ENCODE measurements around the gene ZNF44.

ZNF44 gene

DNA sequence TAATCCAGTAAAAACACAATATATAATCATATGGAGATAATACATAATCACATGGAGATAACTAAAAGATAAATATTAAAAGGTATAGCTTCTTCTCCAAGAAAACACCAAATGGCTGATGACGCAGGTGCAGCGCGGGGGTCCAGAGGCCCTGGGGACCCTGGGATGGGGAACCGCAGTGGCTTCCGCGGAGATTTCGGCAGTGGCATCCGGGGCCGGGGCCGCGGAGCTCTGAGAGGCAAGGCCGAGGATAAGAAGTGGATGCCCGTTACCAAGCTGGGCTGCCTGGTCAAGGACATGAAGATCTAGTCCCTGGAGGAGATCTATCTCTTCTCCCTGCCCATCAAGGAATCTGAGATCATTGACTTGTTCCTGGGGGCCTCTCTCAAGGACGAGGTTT is 10.5 kb downstream of the ZNF44 start:
- no peaks in the 10 kb centered on the region for H3K27me3 Mint-ChIP-seq (ENCODE audit: low read depth)
- peaks cover 51% of the 10 kb centered on the region for H3K9me3 Mint-ChIP-seq
- H3K36me3 Mint-ChIP-seq (ENCODE audit: low read depth) = peaks cover 62% of the 10 kb centered on the region
- H3K4me1 Mint-ChIP-seq (ENCODE audit: low read depth) = peaks cover 5% of the 10 kb centered on the region
- no peak overlapping the region for H3K4me3 Mint-ChIP-seq
- H3K27ac Mint-ChIP-seq = no peak overlapping the region

DNA sequence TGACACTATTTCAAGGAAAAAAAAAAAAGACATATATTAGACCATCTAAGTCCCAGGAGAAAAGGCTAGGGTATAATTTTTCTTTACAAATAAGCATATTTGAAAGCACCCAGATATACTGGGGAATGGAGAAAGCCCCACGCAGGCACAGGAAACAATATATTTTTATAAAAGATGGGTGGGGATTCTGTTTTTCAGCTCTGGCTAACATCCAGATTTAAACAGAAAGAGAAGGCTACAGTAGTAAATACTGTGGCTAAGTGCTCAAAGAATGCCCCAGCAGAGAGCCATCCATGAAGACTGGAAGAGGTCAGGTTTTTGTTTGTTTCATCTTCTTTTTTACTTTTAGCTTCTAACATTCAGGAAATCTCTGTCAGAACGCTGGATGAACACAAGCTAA is 16.0 kb downstream of the ZNF44 start:
- H3K4me3 Mint-ChIP-seq = no peak overlapping the region
- no peaks in the 10 kb centered on the region for H3K27me3 Mint-ChIP-seq (ENCODE audit: low read depth)
- no peak overlapping the region for H3K27ac Mint-ChIP-seq
- peaks cover 73% of the 10 kb centered on the region for H3K9me3 Mint-ChIP-seq
- H3K36me3 Mint-ChIP-seq (ENCODE audit: low read depth) = peaks cover 73% of the 10 kb centered on the region
- no peaks in the 10 kb centered on the region for H3K4me1 Mint-ChIP-seq (ENCODE audit: low read depth)

DNA sequence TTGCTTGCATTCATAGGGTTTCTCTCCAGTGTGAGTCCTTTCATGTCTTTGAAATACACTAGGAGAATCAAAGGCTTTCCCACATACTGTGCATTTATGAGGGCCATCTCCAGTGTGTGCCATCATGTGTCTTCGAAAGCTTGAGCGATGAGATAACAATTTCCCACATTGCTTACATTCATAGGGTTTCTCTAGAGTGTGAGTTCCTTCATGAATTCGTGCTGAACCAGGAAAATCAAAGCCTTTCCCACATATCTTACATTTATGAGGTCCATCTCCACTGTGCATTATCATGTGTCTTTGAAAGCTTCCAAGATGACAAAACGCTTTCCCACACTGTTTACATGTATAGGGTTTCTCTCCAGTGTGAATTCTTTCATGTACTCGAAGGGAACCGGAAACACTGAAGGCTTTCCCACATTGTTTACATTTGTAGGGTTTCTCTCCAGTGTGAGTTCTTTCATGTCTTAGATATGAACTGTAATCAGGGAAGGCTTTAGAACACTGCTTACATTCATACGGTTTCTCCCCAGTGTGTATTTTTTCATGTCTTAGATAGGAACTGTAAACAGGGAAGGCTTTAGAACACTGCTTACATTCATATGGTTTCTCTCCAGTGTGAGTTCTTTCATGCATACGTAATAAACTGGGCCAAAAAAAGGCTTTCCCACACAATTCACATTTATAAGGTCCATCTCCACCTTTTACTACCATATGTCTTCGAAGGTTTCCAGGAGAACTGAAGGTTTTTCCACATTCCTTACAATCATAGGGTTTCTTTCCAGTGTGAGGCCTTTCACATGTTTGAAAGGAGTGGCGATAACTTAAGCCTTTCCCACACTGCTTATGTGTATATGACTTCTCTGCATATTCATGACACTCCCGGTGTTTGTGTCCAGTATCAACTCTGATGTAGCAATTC is 21.4 kb downstream of the ZNF44 start:
- peaks cover 70% of the 10 kb centered on the region for H3K9me3 Mint-ChIP-seq
- no peak overlapping the region for H3K27ac Mint-ChIP-seq
- peaks cover 75% of the 10 kb centered on the region for H3K36me3 Mint-ChIP-seq (ENCODE audit: low read depth)
- H3K4me1 Mint-ChIP-seq (ENCODE audit: low read depth) = no peaks in the 10 kb centered on the region
- H3K27me3 Mint-ChIP-seq (ENCODE audit: low read depth) = no peaks in the 10 kb centered on the region
- no peak overlapping the region for H3K4me3 Mint-ChIP-seq

DNA sequence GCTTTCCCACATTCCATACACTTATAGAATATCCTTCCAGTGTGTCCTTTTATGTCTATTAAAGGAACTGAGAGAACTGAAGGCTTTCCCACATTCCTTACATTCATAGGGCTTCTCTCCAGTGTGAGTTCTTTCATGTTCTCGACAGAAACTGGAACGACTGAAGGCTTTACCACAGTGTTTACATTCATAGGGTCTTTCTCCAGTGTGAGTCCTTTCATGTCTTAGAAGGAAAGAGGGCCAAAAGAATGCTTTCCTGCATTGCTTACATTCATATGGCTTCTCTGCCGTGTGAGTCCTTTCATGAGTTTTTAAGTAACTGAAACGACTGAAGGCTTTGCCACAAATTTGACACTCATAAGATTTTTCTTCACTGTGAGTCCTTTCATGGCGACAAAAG is 22.3 kb downstream of the ZNF44 start:
- H3K27me3 Mint-ChIP-seq (ENCODE audit: low read depth) = no peaks in the 10 kb centered on the region
- H3K4me3 Mint-ChIP-seq = no peak overlapping the region
- no peaks in the 10 kb centered on the region for H3K4me1 Mint-ChIP-seq (ENCODE audit: low read depth)
- H3K27ac Mint-ChIP-seq = no peak overlapping the region
- peaks cover 71% of the 10 kb centered on the region for H3K9me3 Mint-ChIP-seq
- peaks cover 71% of the 10 kb centered on the region for H3K36me3 Mint-ChIP-seq (ENCODE audit: low read depth)

DNA sequence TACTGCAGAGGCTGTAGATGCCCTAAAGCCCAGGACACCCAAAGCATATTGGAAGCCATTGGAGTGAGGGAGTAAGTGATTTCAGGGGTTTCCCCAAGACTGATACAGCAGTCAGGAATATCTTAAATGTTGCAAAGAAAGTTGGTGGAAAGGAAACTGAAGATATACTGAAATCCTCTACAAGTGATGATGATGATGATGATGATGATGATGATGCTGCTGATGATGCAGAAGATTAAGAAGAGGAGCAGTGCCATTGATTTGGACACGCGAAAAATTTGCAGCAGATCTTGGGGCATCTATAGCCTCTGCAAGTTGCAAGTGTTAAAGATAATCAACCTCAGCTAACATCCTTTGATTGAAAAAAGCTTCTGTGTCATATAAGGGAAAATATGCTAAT is 23.8 kb downstream of the ZNF44 start:
- no peak overlapping the region for H3K4me3 Mint-ChIP-seq
- peaks cover 63% of the 10 kb centered on the region for H3K9me3 Mint-ChIP-seq
- no peak overlapping the region for H3K27ac Mint-ChIP-seq
- no peaks in the 10 kb centered on the region for H3K4me1 Mint-ChIP-seq (ENCODE audit: low read depth)
- H3K36me3 Mint-ChIP-seq (ENCODE audit: low read depth) = peaks cover 55% of the 10 kb centered on the region
- H3K27me3 Mint-ChIP-seq (ENCODE audit: low read depth) = no peaks in the 10 kb centered on the region

DNA sequence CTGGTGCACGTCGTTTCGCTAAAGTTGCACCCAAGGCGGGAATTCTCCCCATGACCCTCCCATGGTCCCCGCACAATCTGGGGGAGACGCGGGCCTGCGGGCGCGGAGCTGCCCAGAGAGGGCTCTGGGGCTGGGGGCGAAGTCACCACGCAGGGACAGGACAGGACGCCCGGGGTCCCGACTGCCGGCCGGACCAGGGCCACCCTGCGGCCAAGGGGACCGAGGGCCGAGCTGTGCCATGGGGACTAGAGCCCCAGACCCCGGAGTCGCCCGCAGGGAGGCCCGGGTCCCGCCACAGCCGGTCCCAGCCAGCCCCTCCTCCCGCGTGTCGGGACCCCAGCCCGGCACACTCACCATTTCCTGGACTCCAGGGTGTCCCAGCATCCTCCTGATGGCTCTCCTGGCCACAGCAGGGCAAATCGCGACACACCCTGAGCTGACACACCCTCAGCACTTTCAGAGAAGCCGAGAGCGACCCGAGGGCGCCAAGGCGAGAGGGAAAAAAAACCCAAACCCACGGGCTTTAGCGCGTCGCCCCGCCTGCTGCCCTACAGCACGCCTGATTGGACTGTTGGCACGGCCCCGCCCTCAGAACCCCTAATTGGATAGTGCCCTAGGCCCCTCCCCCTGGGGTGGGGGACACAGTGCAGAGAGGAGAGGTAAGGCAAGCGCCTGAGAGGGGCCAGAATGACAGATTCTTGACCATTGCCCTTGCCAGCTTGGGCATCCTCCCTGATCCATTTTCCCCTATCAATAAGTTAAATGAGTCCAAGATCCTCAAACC is 28.6 kb downstream of the ZNF44 start:
- H3K4me3 Mint-ChIP-seq = no peak overlapping the region
- H3K4me1 Mint-ChIP-seq (ENCODE audit: low read depth) = no peaks in the 10 kb centered on the region
- no peaks in the 10 kb centered on the region for H3K27me3 Mint-ChIP-seq (ENCODE audit: low read depth)
- peaks cover 18% of the 10 kb centered on the region for H3K36me3 Mint-ChIP-seq (ENCODE audit: low read depth)
- peaks cover 55% of the 10 kb centered on the region for H3K9me3 Mint-ChIP-seq
- no peak overlapping the region for H3K27ac Mint-ChIP-seq

DNA sequence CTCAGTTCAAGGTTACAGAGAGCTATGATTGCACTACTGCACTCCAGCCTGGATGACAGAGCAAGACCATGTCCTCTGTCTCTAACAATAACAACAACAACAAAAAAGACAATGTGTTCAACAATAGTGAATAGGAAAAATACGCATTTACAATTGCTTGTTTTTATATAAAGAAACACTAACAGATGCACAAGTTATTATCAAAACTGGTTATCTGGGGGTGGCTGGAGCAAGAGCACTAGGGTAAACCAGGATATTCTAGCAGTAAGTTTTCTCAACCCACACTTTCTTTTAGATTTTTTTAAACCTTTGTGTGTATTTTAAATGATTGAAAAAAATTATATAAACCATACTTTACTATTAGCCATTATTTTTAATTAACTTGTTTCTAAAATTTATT is 33.1 kb downstream of the ZNF44 start:
- Mint-ChIP-seq H3K9me3 (peaks cover 46% of the 10 kb centered on the region), H3K27ac (no peak overlapping the region), H3K27me3 (ENCODE audit: low read depth) (no peaks in the 10 kb centered on the region), H3K4me3 (no peak overlapping the region), H3K36me3 (ENCODE audit: low read depth) (no peaks in the 10 kb centered on the region), H3K4me1 (ENCODE audit: low read depth) (no peaks in the 10 kb centered on the region)

DNA sequence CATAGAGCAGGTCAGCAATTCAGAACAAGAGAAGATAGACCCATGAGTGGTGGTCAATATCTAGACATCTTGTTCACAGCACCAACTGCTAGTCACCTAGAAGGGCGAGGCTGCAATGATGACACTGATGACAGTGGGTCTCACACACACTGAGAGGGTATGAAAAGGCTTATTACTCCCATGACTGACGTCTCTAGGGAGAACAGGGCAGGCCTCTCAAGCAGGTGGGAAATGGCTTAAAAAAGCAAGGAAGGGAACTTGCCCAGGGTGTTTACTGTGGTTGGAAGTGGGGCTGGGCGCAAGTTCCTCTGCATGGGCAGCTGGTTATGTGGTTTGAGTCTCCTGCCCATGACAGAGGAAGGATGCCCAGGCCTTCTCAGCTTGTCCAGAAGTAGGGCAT is 33.8 kb downstream of the ZNF44 start:
- peaks cover 45% of the 10 kb centered on the region for H3K9me3 Mint-ChIP-seq
- no peak overlapping the region for H3K4me3 Mint-ChIP-seq
- no peaks in the 10 kb centered on the region for H3K27me3 Mint-ChIP-seq (ENCODE audit: low read depth)
- H3K4me1 Mint-ChIP-seq (ENCODE audit: low read depth) = no peaks in the 10 kb centered on the region
- no peaks in the 10 kb centered on the region for H3K36me3 Mint-ChIP-seq (ENCODE audit: low read depth)
- no peak overlapping the region for H3K27ac Mint-ChIP-seq

DNA sequence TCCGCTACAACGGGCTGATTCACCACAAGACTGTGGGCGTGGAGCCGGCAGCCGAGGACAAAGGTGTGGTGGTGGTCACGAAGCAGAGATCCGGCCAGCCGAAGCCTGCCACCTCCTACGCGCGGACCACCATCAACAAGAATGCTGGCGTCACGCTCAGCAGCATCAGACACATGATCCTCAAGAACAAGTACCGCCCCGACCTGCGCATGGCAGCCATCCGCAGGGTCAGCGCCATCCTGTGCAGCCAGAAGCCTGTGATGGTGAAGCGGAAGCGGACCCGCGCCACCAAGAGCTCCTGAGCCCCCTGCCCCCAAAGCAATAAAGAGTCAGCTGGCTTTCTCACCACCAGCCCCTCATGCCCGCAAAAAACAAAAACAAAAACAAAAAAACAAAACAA is 34.4 kb downstream of the ZNF44 start:
- no peak overlapping the region for H3K27ac Mint-ChIP-seq
- peaks cover 43% of the 10 kb centered on the region for H3K9me3 Mint-ChIP-seq
- H3K4me1 Mint-ChIP-seq (ENCODE audit: low read depth) = no peaks in the 10 kb centered on the region
- no peaks in the 10 kb centered on the region for H3K27me3 Mint-ChIP-seq (ENCODE audit: low read depth)
- no peaks in the 10 kb centered on the region for H3K36me3 Mint-ChIP-seq (ENCODE audit: low read depth)
- H3K4me3 Mint-ChIP-seq = no peak overlapping the region

DNA sequence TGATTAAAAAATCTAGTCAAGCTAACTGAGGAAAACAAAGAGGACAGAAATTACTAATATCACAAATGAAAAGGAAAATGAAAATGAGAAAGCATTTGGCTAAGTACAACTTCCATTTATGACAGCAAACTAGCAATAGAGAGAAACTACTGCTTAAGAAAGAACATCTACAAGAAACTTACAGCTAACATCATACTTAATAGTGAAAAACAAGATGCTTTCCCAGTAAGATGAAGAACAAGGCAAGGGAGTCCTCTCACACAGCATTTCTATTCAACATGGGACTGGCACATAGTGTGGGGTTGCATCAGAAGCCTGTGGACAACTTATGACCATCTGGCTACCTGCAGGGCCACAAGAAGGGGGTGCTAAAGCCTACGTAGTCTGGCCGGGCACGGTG is 39.3 kb downstream of the ZNF44 start:
- H3K4me1 Mint-ChIP-seq (ENCODE audit: low read depth) = no peaks in the 10 kb centered on the region
- H3K27me3 Mint-ChIP-seq (ENCODE audit: low read depth) = no peaks in the 10 kb centered on the region
- H3K9me3 Mint-ChIP-seq = peaks cover 45% of the 10 kb centered on the region
- peaks cover 10% of the 10 kb centered on the region for H3K36me3 Mint-ChIP-seq (ENCODE audit: low read depth)
- no peak overlapping the region for H3K27ac Mint-ChIP-seq
- H3K4me3 Mint-ChIP-seq = no peak overlapping the region

DNA sequence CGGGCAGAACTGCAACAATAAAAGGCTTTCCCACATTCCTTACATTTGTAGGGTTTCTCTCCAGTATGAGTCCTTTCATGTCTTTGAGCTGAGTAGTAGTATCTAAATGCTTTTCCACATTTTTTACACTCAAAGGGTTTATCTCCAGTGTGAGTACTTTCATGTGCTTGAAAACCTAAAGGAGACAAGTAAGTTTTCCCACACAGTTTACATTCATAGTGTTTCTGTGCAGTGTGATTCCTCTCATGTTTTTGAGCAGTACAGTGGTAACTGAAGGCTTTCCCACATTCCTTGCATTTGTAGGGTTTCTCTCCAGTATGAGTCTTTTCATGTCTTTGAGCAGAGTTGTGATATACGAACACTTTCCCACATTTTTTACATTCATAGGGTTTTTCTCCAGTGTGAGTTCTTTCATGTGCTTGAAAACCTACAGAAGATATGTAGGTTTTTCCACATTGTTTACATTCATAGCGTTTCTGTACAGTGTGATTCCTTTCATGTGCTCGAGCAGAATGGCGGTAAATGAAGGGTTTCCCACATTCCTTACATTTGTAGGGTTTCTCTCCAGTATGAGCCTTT is 47.0 kb downstream of the ZNF44 start:
- peaks cover 14% of the 10 kb centered on the region for H3K36me3 Mint-ChIP-seq (ENCODE audit: low read depth)
- H3K27ac Mint-ChIP-seq = no peak overlapping the region
- no peaks in the 10 kb centered on the region for H3K4me1 Mint-ChIP-seq (ENCODE audit: low read depth)
- no peak overlapping the region for H3K4me3 Mint-ChIP-seq
- H3K9me3 Mint-ChIP-seq = peaks cover 71% of the 10 kb centered on the region
- no peaks in the 10 kb centered on the region for H3K27me3 Mint-ChIP-seq (ENCODE audit: low read depth)

DNA sequence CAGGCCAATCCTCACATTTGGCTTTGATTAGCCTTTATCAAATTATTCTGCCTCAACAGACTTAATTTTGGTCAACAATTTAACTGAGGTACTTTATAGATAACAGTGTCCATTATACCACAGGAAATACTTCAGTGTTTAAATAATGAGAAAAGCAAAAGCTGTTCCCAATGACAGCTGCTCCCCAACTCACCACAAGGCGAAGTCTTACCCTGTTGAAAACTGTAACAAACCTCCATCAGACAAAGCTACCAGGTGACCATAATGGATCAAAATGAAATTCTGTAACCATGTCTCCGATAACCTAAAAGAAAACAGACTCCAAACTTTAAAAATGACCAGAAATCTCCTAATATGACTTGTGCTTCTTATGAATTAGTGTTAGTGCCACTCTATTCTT is 50.3 kb downstream of the ZNF44 start:
- no peak overlapping the region for H3K27ac Mint-ChIP-seq
- no peaks in the 10 kb centered on the region for H3K4me1 Mint-ChIP-seq (ENCODE audit: low read depth)
- no peak overlapping the region for H3K4me3 Mint-ChIP-seq
- no peaks in the 10 kb centered on the region for H3K27me3 Mint-ChIP-seq (ENCODE audit: low read depth)
- peaks cover 69% of the 10 kb centered on the region for H3K9me3 Mint-ChIP-seq
- H3K36me3 Mint-ChIP-seq (ENCODE audit: low read depth) = peaks cover 12% of the 10 kb centered on the region

DNA sequence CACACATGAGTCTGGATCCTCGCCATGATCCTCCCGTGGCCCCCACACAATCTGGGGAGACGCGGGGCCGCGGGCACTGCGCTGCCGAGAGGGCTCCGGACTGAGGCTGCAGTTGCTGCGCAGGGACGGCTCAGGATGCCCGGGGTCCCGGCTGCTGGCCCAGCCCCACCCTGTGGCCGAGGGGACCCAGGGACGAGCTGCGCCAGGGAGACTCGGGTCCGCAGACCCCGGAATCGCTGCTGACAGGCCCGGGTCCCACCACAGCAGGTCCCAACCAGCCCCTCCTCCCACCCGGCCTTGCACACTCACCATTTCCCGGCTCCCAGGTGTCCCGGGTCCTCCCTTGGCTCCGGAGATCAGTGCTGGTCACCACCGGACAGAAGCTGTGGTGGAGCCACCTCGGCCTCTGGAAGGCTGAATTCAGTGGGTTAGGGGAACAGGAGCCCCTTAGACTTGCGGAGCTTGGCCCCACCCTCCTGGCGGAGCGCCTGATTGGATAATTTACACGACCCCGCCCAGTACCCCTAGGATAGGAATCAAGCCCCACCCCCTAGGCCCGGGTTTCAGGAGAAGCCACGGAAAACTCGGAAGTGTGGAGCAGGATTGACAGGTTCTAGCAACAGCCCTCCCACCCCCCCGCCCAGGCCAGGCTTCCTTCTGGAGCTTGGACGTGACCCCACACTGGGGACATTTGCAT is 57.4 kb downstream of the ZNF44 start:
- peaks cover 52% of the 10 kb centered on the region for H3K9me3 Mint-ChIP-seq
- H3K27ac Mint-ChIP-seq = no peak overlapping the region
- no peak overlapping the region for H3K4me3 Mint-ChIP-seq
- H3K36me3 Mint-ChIP-seq (ENCODE audit: low read depth) = peaks cover 10% of the 10 kb centered on the region
- H3K4me1 Mint-ChIP-seq (ENCODE audit: low read depth) = no peaks in the 10 kb centered on the region
- H3K27me3 Mint-ChIP-seq (ENCODE audit: low read depth) = no peaks in the 10 kb centered on the region

DNA sequence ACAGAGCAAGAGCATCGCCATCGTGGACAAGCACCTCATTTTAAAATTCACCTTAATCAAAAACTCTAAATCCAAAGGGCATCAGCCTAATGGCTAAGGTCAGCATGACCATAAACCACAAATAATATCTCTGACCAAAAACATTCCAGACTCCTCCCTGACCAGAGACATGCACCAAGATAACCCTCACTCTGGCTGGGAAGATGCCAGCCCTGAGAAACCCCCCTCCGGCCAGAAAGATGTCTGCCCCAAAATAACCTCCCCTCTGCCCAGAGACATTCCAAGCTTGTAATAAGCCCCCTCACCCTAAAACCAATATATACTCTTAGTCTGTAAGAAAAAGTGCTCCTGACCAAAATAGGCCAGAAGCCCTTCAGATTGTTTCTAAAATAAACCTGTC is 61.7 kb downstream of the ZNF44 start:
- no peaks in the 10 kb centered on the region for H3K27me3 Mint-ChIP-seq (ENCODE audit: low read depth)
- peaks cover 11% of the 10 kb centered on the region for H3K36me3 Mint-ChIP-seq (ENCODE audit: low read depth)
- no peaks in the 10 kb centered on the region for H3K4me1 Mint-ChIP-seq (ENCODE audit: low read depth)

More for the DNA sequence above, 61.7 kb downstream of the ZNF44 start:
- no peak overlapping the region for H3K4me3 Mint-ChIP-seq
- peaks cover 68% of the 10 kb centered on the region for H3K9me3 Mint-ChIP-seq
- H3K27ac Mint-ChIP-seq = no peak overlapping the region

All from T-helper 1 cell treated with Interleukin-12 subunit alpha and Interleukin-12 subunit beta and Interleukin-4 antibody, amounts not matched to agents 30 μg/mL and 1 μg/mL, for 36 hours (primary cell).